SIG-M5 treated with dmso at 0.1 percent for 504 hours (cell line): Measurements from ENCODE around the gene SLC26A5.
"Not testable (repeated sequence)": the region's sequence is repeated elsewhere in the genome, so short reads cannot be mapped to it uniquely, and the experiment has no call there.

ENCODE experiments used
- DNase-seq: peaks from one replicate; lab custom pipeline; 2025; ENCODE audit not compliant: unreplicated experiment; lab: John Stamatoyannopoulos, UW

SLC26A5 gene

GRCh38 chr7:103446049-103446520 is at the start of gene SLC26A5:
Gene SLC26A5 (minus strand): TSS chr7:103446207. CDS start chr7:103421514, 24,693 bp downstream.
- DNase-seq, result peak; percentile 7

DNA sequence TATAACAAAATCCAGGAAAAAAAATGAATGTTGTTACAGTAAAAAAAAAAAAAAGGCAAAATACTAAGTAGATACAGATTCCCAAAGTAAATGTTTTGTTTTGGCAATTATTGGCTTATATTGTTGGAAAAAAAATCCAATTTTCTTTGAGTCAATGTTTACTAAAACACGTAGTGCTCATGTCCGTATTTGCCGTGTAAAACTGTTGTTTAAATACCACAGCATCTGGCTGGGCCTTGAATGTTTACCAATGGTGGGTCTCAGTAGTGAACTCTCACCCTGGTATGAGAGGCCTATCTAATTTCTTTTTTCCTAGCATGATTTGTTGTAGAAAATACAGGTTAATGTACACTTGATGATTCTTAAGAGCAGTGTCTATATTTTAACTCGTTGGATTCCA is 41.4 kb upstream of the SLC26A5 start:
- peak; percentile 18 for DNase-seq

DNA sequence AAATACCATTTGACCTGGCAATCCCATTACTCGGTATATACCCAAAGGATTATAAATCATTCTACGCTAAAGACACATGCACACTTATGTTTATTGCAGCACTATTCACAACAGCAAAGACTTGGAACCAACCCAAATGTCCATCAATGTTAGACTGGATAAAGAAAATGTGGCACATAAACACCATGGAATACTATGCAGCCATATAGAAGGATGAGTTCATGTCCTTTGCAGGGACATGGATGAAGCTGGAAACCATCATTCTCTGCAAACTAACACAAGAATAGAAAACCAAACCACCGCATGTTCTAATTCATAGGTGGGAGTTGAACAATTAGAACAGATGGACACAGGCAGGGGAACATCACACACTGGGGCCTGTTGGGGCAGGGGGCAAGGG is 40.9 kb upstream of the SLC26A5 start:
- DNase-seq, result not testable (repeated sequence)

DNA sequence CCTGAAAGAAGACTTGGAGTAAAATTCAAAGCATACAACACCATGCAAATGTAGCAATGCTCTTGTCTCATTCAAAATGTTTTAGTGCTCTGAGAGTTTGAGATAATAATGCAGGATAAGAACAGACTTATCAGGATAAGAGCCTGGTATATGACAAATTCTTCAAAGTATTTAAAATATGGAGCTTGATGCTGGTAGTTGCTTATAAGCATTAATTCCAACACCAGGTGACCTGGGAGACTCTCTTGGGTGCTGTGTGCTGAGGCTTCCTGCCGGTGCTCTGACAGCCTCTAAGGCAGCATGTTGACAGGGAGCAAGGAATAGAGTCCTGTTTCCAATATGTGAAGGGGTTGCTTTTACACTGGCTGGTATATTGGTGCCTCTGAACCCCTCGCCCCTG is 34.8 kb upstream of the SLC26A5 start:
- DNase-seq, result no peak

GRCh38 chr7:103474956-103475355 is 28.9 kb upstream of the SLC26A5 start:
- no peak for DNase-seq

GRCh38 chr7:103469095-103469948 is 23.3 kb upstream of the SLC26A5 start:
- no peak for DNase-seq

GRCh38 chr7:103466814-103467213 is 20.8 kb upstream of the SLC26A5 start:
- no peak for DNase-seq

- DNase-seq, result no peak
Observed at GRCh38 chr7:103462358-103462757, 16.4 kb upstream of the SLC26A5 start.

DNA sequence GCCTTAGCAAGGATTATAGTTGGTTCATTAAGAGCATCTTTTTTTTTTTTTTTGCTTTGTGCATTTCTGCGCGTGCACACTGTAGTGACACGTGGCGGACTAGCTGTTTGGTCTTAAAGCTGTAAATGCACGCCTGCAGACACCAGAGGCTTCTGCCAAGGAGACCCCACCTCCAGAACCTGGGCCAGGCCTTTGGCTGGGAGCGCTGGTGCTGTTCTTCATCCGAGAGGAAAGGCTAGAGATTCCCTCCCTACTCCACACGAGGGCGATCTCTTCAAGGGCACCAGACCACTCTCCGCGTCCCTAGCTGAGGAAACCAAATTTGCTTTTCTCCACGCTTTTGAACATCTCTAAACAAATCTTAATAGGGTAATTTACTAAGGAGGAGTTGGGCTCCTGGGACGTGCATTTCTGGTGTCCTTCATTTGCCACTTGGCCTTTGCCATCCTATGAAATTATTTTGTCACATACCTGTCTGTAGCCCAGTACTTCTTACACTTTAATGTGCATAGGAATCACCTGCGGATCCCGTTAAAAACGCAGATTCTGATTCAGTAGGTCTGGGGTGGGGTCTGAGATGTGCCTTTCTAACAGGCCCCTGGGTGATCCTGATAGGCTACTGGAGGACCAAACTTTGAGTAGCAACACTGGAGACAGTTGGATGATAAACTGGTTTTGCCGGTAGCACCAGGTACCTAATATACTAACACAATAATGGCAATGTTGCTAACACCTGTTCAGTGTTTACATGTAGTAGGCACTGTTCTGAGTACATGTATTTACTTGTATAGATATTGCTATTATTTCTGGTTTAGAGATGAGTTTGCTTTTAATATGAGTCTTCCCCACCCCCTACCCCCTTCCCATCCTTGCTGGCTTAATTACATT is 1.3 kb upstream of the SLC26A5 start:
- DNase-seq, result peak; percentile 59

- DNase-seq, result no peak
Observed at GRCh38 chr7:103445228-103446048, 569 bp downstream of the SLC26A5 start.

- DNase-seq, result no peak
Observed at GRCh38 chr7:103439661-103440060, 6.3 kb downstream of the SLC26A5 start.

GRCh38 chr7:103437623-103438022 is 8.4 kb downstream of the SLC26A5 start:
- no peak for DNase-seq

- DNase-seq, result peak; percentile 57
Observed at GRCh38 chr7:103432712-103433111, 13.3 kb downstream of the SLC26A5 start.

DNA sequence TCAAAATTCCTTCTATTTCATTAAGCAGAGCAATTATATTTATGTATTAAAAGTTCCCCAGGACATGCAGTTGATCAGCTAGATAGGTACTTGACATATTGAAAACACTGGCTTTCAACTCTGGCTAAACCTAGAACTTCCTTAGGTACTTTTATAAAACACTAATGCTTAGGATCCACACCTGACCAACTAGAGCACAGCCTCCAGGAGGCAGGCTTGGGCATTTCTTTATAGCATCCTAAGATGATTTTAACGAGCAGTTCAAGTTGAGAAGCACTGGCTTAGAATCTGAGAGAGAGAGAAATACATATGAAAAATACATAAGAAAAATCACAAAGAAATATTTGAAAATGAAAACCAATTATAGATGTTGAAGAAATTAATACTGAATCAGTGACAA is 20.8 kb downstream of the SLC26A5 start:
- DNase-seq, result peak; percentile 7

- no peak for DNase-seq
Observed at GRCh38 chr7:103423467-103424179, 22.4 kb downstream of the SLC26A5 start.

DNA sequence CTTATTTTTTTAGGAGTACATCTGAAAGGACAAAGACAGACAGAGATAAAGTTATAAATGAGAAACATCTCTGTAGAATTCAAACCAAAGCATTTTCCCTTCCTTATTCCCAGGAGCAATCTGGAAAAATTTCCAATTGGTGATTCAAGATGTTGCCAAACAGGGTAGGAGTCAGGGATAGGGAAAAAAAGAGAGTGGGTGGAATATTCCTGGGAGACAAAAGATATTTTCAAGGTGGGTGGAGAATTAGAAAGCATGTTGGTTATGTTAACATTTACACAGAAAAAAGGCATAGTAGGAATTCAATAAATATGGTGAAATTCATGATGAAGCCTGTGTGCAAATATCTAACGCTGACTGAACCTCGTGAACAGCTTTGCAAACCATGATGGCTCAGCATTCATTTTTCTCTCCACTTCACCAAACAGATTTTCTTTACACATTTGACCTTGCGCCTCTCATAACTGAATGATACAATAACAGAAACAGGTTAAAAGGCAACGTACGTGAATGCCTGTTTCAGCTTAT is 25.1 kb downstream of the SLC26A5 start:
- no peak for DNase-seq

DNA sequence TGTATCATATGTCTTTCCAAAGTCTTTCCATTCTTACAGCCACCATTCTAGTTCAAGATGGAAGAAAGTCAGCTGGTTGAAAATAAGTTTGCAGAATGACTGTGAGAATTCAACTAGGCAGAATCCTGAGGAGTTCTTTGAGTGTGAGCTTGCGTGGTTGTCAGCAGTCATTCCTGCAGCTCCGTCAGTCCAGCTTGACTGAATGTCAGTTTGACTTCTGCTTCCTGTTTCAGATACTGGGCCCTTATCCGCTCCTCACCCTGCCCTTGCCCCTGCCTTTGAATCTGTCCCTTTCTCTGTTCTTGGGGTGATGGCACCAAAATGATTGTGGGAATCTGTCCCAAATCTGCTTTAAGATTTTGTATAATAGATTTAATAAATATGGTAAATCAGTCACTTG is 27.8 kb downstream of the SLC26A5 start:
- DNase-seq, result no peak

- no peak for DNase-seq
Observed at GRCh38 chr7:103413407-103413806, 32.6 kb downstream of the SLC26A5 start.

DNA sequence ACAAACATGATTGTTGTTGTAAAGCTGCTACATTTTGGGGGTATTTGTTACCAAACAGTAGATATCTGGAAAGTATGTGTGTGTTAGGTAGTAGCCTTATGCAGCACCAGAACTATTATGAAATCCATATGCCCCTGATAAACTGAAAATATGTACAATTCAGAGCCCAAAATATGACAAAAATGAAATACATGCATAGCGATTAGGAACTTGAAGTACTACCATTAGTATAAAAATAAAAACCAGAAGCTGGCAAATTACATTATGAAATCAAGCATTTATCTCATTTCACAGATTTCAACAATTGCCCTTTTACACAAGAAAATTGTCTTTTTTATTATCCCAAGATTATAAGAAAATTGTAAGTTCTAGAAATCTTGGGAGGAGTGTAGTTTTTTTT is 33.9 kb downstream of the SLC26A5 start:
- no peak for DNase-seq
